Umbilical cord (tissue), 2 donors: ENCODE measurements around the gene PIBF1. TPM values are rescaled to one million over a fixed set of nuclear protein-coding genes. Genes with fewer than 3 reads are reported as not detected.
"Not testable (repeated sequence)": the region's sequence is repeated elsewhere in the genome, so short reads cannot be mapped to it uniquely, and the experiment has no call there.

Source experiments
- DNase-seq: peaks from one replicate; pipeline ENCODE4 v3.0.0-alpha.2; 2015; ENCODE audit warnings: low spot score
- total RNA-seq: library from RNA; depleted of rRNA; stranded (reverse); fragments of >200 nt; gene quantifications from one replicate; pipeline ENCODE4 v1.2.3, GENCODE V29; 2014; ENCODE audit warnings: low replicate concordance; ENCODE audit not compliant: insufficient read depth

Gene PIBF1
- total RNA-seq, 1 donor from 2014 or later, result 22.1 TPM

DNA sequence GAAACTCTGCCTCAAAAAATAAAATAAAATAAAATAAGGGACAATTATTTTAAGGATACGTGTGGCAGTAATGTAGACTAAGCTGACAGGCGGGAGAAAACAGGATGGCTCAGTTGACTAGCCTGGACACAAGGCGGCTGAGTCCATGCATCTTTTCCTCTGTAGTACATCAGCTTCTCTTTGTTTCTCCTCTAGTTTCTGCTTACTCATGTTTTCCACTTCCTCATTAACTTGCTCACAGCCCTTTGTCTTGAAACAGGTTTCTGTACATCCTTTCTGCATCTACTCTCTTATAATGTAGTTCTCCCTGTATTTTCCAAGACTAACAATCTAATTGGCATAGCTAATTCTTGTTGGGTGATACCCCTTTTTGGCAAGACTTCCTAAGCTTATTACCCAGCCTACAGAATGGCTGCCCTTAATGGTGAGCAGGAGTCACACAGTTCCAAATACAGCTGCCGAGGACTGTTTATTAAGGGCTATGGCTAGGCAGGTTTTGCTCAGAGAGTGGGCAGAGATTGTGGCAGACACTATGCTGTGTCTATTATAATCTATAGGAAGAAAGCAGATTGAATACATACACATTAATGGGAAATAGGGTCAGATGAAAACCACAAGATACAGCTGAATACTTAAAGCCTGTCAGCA is 218.2 kb downstream of the PIBF1 start:
- no peak for DNase-seq

DNA sequence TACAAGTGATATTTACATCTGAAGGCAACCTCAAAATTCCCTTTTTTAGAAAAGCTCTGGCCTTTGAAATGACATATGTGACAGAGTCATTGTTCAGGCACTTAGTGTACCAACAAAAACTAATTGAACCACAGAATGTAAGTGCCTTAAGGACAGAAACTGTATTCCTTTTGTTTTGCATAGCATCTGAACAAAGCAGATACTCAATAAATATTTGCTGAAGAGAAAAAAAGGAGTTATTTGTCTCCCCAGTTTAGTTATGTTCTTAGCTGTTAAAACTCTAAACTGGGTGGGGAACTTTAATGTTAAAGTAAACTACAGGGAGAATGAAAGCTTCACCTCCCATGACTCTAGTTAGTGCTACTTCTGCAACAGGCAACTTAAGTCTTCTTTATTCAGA is 220.0 kb downstream of the PIBF1 start:
- no peak for DNase-seq

DNA sequence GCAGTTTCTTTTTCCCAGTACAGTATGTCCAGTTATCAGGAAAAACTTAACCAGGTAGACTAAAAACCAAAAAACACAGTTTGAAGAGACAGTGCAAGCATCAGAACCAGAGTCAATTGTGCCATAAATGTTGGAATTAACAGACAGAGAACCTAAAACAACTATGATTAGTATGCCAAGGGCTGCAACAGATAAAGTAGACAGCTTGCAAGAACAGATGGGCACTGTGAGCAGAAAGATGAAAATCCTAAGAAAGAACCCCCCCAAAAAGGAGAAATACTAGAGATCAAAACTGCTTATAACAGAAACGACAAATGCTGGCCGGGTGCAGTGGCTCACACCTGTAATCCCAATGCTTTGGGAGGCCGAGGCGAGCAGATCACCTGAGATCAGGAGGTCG is 229.8 kb downstream of the PIBF1 start:
- no peak for DNase-seq

GRCh38 chr13:73015805-73016204 is 233.9 kb downstream of the PIBF1 start:
- no peak for DNase-seq

DNA sequence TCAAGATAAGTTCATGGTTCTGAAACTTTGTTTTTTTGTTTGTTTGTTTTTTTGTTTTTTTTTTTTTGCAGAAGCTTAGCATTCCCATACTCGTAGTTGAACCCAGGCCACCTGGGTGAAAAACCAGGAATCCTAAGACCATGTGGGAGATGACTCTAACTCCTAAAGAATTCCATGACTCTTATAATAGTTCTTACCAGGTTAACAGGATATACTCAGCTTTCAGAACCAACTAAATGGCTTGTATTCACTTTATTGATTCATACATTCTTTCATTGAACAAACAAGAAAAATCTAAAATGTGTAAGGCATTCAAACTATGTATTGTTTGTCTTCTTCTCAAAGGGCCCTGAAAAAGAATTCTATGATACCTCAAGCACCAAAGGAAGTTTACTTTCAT is 236.4 kb downstream of the PIBF1 start:
- no peak for DNase-seq

- no peak for DNase-seq
These were observed 243.5 kb downstream of the PIBF1 start for GRCh38 chr13:73025217-73026012.

- no peak for DNase-seq
These were observed 253.0 kb downstream of the PIBF1 start for GRCh38 chr13:73034901-73035300.

GRCh38 chr13:73035660-73036059 is 253.7 kb downstream of the PIBF1 start:
- peak; percentile 46 for DNase-seq

- DNase-seq, result no peak
These were observed 254.6 kb downstream of the PIBF1 start for GRCh38 chr13:73036566-73036965.

- DNase-seq, result no peak
These were observed 256.1 kb downstream of the PIBF1 start for GRCh38 chr13:73038064-73038463.

- DNase-seq, result no peak
These were observed 257.5 kb downstream of the PIBF1 start for GRCh38 chr13:73039201-73040108.

DNA sequence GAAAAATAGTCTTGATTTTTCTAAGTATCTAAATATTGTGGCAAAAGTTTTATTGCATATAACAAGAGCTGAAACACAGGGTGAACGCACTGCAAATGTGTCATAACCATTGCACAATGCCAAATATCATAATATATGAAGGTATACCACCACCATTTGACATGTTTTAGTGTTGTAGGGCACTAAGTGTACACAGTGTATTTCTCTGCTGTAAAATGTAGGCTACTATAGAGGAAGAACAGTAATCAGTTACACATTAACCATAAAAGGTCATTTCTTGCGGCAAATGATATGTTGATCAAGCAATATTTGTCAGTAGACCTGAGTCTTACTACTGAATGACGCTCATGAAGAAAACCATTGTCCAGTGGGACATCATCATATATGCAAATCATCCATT is 258.6 kb downstream of the PIBF1 start:
- no peak for DNase-seq

DNA sequence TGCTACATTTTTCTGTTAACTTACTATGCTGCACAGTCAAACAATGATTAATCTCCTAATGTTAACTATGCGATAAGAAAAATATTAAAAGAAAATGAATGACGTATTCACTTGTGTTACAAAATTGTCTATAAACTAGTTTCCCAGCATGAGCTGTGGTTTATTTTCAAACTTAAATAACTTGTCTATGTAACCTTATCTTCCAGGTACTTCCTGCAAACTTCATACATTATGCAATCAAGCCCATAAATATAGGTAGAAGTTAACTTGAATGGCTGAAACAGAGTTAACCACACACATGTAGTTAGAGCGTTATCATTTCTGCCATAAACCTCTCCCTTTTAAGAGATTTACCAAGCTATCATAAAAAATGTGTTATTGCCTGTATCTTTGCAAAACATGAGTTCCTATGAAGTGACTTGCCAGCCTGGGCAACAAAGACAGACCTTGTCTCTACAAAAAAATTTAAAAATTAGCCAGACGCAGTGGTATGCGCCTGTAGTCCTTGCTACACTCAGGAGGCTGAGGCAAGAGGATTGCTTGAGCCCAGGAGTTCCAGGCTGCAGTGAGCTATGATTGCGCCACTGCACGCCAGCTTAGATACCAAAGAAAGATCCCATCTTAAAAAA is 259.1 kb downstream of the PIBF1 start:
- DNase-seq, result no peak

GRCh38 chr13:73045031-73045430 is 263.1 kb downstream of the PIBF1 start:
- DNase-seq, result no peak

DNA sequence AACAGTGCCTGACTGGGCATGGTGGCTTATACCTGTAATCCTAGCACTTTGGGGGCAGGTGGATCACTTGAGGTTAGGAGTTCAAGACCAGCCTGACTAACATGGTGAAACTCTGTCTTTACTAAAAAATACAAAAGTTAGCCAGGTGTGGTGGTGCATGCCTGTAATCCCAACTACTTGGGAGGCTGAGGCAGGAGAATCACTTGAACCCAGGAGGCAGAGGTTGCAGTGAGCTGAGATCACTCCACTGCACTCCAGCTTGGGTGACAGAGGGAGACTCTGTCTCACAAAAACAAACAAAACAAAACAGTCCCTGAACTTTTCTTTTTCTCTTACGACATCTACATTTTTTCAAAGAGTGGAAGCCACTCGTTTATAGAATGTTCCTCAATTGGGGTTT is 266.7 kb downstream of the PIBF1 start:
- not testable (repeated sequence) for DNase-seq

GRCh38 chr13:73054712-73055111 is 272.8 kb downstream of the PIBF1 start:
- DNase-seq, result no peak

- peak; percentile 32 for DNase-seq
These were observed 274.1 kb downstream of the PIBF1 start for GRCh38 chr13:73055813-73056564.

DNA sequence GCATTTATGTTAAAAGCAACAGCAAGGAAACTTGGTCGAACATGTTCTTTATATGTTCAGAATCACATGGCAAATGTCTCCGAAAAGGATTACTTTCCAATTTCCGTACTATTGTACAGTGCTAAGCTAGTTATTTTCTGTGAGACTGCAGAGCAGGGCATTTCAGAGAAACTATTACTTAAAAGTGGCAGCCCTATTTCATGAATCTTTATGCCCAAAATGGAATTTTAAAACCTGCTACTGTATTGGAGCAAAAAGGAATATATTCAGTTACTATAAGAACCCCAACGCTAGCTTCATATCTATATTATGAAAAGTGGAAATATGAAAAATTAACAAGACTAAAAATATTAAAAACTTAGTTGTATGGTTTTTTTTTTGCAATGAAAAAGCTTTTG is 274.6 kb downstream of the PIBF1 start:
- DNase-seq, result no peak

- no peak for DNase-seq
These were observed 275.5 kb downstream of the PIBF1 start for GRCh38 chr13:73057284-73058063.

GRCh38 chr13:73058064-73058313 is 276.1 kb downstream of the PIBF1 start:
- no peak for DNase-seq

- DNase-seq, result no peak
These were observed 276.5 kb downstream of the PIBF1 start for GRCh38 chr13:73058432-73058735.
